ENCODE results near the gene TTC7B. TPM values are rescaled to one million over a fixed set of nuclear protein-coding genes. Genes with fewer than 3 reads are reported as not detected.

Gene TTC7B
- total RNA-seq, 1 donor from 2014 or later: 40.4 TPM

- no peaks in the 10 kb centered on the region for H3K9me3 Mint-ChIP-seq
- no peak overlapping the region for H3K4me3 Mint-ChIP-seq
- peaks cover 20% of the 10 kb centered on the region for H3K4me1 Mint-ChIP-seq (ENCODE audit: unreplicated experiment)
- DNase-seq (ENCODE audit: extremely low spot score, unreplicated experiment): no peak
- no peak for TF ChIP-seq CTCF (conservative IDR thresholded peaks at IDR 0.05)
- H3K27ac Mint-ChIP-seq: no peak overlapping the region
- no peaks in the 10 kb centered on the region for H3K27me3 Mint-ChIP-seq
- H3K36me3 Mint-ChIP-seq: no peaks in the 10 kb centered on the region
These were observed 256.3 kb downstream of the TTC7B start for GRCh38 chr14:90559811-90560492.

DNA sequence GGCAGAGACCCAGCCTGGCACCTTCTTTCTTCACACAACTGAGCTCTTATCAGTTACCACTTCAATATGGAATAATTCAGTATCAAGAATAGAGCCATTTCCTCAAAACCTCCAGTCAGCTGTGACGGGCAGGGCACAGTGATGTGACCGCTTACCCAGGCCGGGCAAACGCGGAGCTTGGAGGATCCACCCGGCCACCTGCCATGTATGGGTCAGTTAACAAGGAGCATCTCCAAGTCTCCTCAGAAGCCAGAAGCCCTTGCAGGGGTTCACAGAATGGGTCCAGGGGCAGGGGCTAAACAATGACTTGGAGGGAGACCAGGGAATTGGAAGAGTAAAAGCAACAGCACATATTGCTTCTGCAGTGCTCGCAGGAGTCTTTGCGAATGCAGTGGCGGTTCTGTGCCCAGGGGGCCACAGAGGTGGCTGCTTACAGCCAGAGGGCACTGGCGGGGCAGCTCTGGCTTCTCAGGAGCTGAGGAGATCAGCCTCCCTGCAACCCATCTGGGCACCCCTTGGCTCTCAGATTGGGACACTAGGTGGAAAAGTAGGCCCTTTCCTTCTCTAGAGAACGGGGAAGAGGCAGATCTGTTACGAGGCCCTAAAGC, 257.1 kb downstream of the TTC7B start:
- H3K27ac Mint-ChIP-seq: no peak overlapping the region
- no peak for DNase-seq (ENCODE audit: extremely low spot score, unreplicated experiment)
- no peaks in the 10 kb centered on the region for H3K27me3 Mint-ChIP-seq
- no peak overlapping the region for H3K4me3 Mint-ChIP-seq
- H3K4me1 Mint-ChIP-seq (ENCODE audit: unreplicated experiment): peaks cover 20% of the 10 kb centered on the region
- no peaks in the 10 kb centered on the region for H3K9me3 Mint-ChIP-seq
- no peaks in the 10 kb centered on the region for H3K36me3 Mint-ChIP-seq
- no peak for TF ChIP-seq CTCF (conservative IDR thresholded peaks at IDR 0.05)

- Mint-ChIP-seq H3K9me3 (no peaks in the 10 kb centered on the region), H3K4me1 (ENCODE audit: unreplicated experiment) (peaks cover 20% of the 10 kb centered on the region), H3K36me3 (no peaks in the 10 kb centered on the region), H3K27ac (no peak overlapping the region), H3K4me3 (no peak overlapping the region), H3K27me3 (no peaks in the 10 kb centered on the region)
- no peak for DNase-seq (ENCODE audit: extremely low spot score, unreplicated experiment)
- TF ChIP-seq CTCF (conservative IDR thresholded peaks at IDR 0.05): no peak
These were observed 257.9 kb downstream of the TTC7B start for GRCh38 chr14:90558041-90558982.

GRCh38 chr14:90557516-90557915, 258.7 kb downstream of the TTC7B start:
- no peak overlapping the region for H3K4me3 Mint-ChIP-seq
- no peaks in the 10 kb centered on the region for H3K9me3 Mint-ChIP-seq
- H3K27me3 Mint-ChIP-seq: no peaks in the 10 kb centered on the region
- no peak for TF ChIP-seq CTCF (conservative IDR thresholded peaks at IDR 0.05)
- H3K4me1 Mint-ChIP-seq (ENCODE audit: unreplicated experiment): peaks cover 20% of the 10 kb centered on the region
- no peaks in the 10 kb centered on the region for H3K36me3 Mint-ChIP-seq
- no peak overlapping the region for H3K27ac Mint-ChIP-seq
- DNase-seq (ENCODE audit: extremely low spot score, unreplicated experiment): no peak

- no peaks in the 10 kb centered on the region for H3K27me3 Mint-ChIP-seq
- peak overlapping the region; percentile 71 for H3K27ac Mint-ChIP-seq
- DNase-seq (ENCODE audit: extremely low spot score, unreplicated experiment): no peak
- no peak for TF ChIP-seq CTCF (conservative IDR thresholded peaks at IDR 0.05)
- H3K9me3 Mint-ChIP-seq: no peaks in the 10 kb centered on the region
- peaks cover 20% of the 10 kb centered on the region for H3K4me1 Mint-ChIP-seq (ENCODE audit: unreplicated experiment)
- H3K36me3 Mint-ChIP-seq: no peaks in the 10 kb centered on the region
- H3K4me3 Mint-ChIP-seq: peak overlapping the region; percentile 86
These were observed 259.4 kb downstream of the TTC7B start for GRCh38 chr14:90556666-90557450.

All from type B pancreatic cell (in vitro differentiated cells).